ENCODE measurements around the gene IQSEC1. TPM values are rescaled to one million over a fixed set of nuclear protein-coding genes. Genes with fewer than 3 reads are reported as not detected.

Gene IQSEC1
- total and polyA plus RNA-seq, 9 of the 15 experiments (the other 6 are each of a cell fraction or from before 2014, with no cell fraction given): 0.56 to 39.0 (median 6.8) TPM

DNA sequence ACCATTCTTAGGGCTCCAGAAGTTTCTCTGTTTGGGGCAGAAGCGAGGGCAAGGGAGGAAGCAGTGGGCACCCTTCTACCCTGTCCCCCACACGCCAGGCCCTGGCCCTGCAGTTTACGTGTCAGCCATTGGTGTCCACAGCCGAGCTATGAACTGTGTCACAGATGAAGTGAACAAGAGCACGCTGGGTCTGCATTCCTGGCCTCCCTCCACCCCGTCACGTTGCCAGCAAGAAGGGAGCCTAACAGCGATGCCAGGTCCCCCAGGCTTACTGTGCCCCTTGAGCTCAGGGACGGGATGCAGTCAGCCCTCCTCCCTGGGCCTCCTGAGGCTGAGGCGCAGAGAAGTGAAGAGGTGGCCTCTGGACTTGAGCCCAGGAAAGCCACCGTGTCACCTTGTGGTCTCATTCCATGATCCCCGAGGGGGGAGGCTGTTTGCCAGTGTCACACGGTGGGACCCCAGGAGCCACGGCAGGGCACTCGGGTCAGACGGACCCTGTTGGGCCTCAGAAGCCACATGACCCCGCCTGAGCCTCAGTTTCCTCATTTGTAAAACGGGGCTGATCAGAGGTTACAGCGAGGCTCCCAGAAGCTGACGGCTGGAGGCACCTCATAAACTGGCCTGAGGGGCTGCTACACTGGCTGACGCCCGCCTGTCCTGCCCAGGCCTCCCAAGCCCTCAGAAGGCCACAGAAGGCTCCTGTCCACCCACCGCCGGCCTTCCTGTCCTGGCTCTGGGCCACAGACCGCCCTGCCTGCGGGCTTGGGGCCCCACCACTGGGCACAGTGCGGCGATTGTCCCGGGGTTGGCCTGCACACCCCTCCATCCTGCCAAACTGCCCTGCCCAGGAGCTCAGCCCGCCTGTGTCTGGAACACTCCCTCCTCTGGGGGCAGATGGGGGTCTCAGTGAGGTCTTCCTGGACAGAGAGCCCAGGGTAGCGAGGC is 18.6 kb downstream of the IQSEC1 start:
- CTCF ChIA-PET (ENCODE audit: low intra/inter-chr PET ratio): no interaction called here
- intact Hi-C loops (cut with micrococcal nuclease): no loop called here
- in situ Hi-C loops (cut with MboI): no loop called here
- TF ChIP-seq ZBTB33 (CRISPR knock-in tag; IDR thresholded peaks at IDR 0.05) (no peak), E2F3 (CRISPR knock-in tag; IDR thresholded peaks at IDR 0.05) (no peak), ZNF586 (CRISPR knock-in tag; conservative IDR thresholded peaks at IDR 0.05) (no peak)
- TF ChIP-seq, protein P1, sequence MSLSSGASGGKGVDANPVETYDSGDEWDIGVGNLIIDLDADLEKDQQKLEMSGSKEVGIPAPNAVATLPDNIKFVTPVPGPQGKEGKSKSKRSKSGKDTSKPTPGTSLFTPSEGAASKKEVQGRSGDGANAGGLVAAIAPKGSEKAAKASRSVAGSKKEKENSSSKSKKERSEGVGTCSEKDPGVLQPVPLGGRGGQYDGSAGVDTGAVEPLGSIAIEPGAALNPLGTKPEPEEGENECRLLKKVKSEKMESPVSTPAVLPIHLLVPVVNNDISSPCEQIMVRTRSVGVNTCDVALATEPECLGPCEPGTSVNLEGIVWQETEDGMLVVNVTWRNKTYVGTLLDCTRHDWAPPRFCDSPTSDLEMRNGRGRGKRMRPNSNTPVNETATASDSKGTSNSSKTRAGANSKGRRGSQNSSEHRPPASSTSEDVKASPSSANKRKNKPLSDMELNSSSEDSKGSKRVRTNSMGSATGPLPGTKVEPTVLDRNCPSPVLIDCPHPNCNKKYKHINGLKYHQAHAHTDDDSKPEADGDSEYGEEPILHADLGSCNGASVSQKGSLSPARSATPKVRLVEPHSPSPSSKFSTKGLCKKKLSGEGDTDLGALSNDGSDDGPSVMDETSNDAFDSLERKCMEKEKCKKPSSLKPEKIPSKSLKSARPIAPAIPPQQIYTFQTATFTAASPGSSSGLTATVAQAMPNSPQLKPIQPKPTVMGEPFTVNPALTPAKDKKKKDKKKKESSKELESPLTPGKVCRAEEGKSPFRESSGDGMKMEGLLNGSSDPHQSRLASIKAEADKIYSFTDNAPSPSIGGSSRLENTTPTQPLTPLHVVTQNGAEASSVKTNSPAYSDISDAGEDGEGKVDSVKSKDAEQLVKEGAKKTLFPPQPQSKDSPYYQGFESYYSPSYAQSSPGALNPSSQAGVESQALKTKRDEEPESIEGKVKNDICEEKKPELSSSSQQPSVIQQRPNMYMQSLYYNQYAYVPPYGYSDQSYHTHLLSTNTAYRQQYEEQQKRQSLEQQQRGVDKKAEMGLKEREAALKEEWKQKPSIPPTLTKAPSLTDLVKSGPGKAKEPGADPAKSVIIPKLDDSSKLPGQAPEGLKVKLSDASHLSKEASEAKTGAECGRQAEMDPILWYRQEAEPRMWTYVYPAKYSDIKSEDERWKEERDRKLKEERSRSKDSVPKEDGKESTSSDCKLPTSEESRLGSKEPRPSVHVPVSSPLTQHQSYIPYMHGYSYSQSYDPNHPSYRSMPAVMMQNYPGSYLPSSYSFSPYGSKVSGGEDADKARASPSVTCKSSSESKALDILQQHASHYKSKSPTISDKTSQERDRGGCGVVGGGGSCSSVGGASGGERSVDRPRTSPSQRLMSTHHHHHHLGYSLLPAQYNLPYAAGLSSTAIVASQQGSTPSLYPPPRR (CRISPR knock-in tag; IDR thresholded peaks at IDR 0.05; ENCODE audit: borderline replicate concordance): no peak
- peak overlapping the region in 1 of 2 experiments; percentile 70; a peak in 2 of 4 replicates for H3K9ac ChIP-seq (ENCODE audit: insufficient read depth in 1 of 2, low read depth in 2 of 2, low read length in 2 of 2)
- H3K27ac ChIP-seq (ENCODE audit: extremely low read depth, low read depth, low read length): no peak overlapping the region
- H3K4me3 ChIP-seq: no peak overlapping the region
- H3K9me1 ChIP-seq (ENCODE audit: control insufficient read depth, insufficient read depth, low read length): no peaks in the 10 kb centered on the region
- peaks cover 44 to 78% of the 10 kb centered on the region in 2 experiments for H3K27me3 ChIP-seq (ENCODE audit: control insufficient read depth in 2 of 2, insufficient read depth in 2 of 2, low read length in 2 of 2)
- peaks cover 27% of the 10 kb centered on the region for H4K20me1 ChIP-seq (replicated peaks; ENCODE audit: control insufficient read depth, insufficient read depth, low read length)
- no peak overlapping the region for H2AFZ ChIP-seq (ENCODE audit: low read depth, low read length)
- H3K79me2 ChIP-seq (ENCODE audit: control insufficient read depth, insufficient read depth, low read length): no peaks in the 10 kb centered on the region
- DNase-seq (ENCODE audit: extremely low read depth in 1 of 4, low spot score in 3 of 4) (no peak), ATAC-seq (no peak), FAIRE-seq (no peak)
- no peaks in the 10 kb centered on the region for H3K36me3 ChIP-seq (ENCODE audit: control insufficient read depth, insufficient read depth, low read length)
- BruUV-seq (replicated peaks): no TSS peak
- H3K9me3 ChIP-seq (replicated peaks; ENCODE audit: control insufficient read depth, insufficient read depth, low read depth, low read length): no peaks in the 10 kb centered on the region
- peaks cover 0 to 11% of the 10 kb centered on the region in 2 experiments; a peak in 2 of 5 replicates for H3K4me1 ChIP-seq (replicated peaks in 1 of 2; ENCODE audit: control insufficient read depth in 2 of 2, insufficient read depth in 2 of 2, low read length in 2 of 2)
- POLR2A ChIA-PET: interaction anchor here (0.6 to 1.0 kb wide), 5 partner anchors 10 to 235 kb away, joined by 3 to 4 read pairs (median 3); no protein-coding TSS in a partner anchor
- 11% methylated on average over 31 of the region's 31 CpGs for WGBS (ENCODE audit: insufficient coverage, low coverage, missing lambda C conversion rate)
- H3K4me2 ChIP-seq (ENCODE audit: insufficient read depth, low read length): no peak overlapping the region
